GM12878 (cell line): ENCODE results near the gene ZNF334.

Experiments
- CREB1 ChIP-seq: IDR thresholded peaks from 2 replicates; pipeline ENCODE4 v1.6.1; 2012; ENCODE audit warnings: low read depth, mild to moderate bottlenecking, inconsistent platforms
- CTCF ChIP-seq, 3 experiments: IDR thresholded peaks in 2 of 3; conservative IDR thresholded peaks in 1 of 3; 2 replicates each; pipeline ENCODE4 v1.5.1; 2011; ENCODE audit warnings: low read depth in 3 of 3, low read length in 3 of 3, mild to moderate bottlenecking in 3 of 3, control low read depth in 2 of 3, moderate library complexity in 2 of 3, inconsistent platforms in 1 of 3, mixed read lengths in 1 of 3; ENCODE audit not compliant: control insufficient read depth in 2 of 3, insufficient read depth in 1 of 3; ENCODE audit errors: extremely low read depth in 1 of 3
- EZH2 ChIP-seq: IDR thresholded peaks from 2 replicates; pipeline ENCODE4 v1.6.1; 2012; ENCODE audit warnings: low read depth, mild to moderate bottlenecking, control low read depth, inconsistent platforms, low read length, borderline replicate concordance; ENCODE audit not compliant: control insufficient read depth
- FOXM1 ChIP-seq: IDR thresholded peaks from 2 replicates; pipeline ENCODE4 v1.6.1; 2012; ENCODE audit warnings: low read depth, mild to moderate bottlenecking, inconsistent platforms, low read length, moderate library complexity
- SIN3A ChIP-seq: IDR thresholded peaks from 2 replicates; pipeline ENCODE4 v1.6.1; 2012; ENCODE audit warnings: low read depth, low read length, improper control_type of control experiment
- SRF ChIP-seq, 2 experiments: IDR thresholded peaks; 2 replicates each; pipeline ENCODE4 v1.6.1; 2011; ENCODE audit warnings: low read depth in 2 of 2, low read length in 2 of 2, mild to moderate bottlenecking in 1 of 2, moderate library complexity in 1 of 2
- ZNF207 ChIP-seq: fragments of 450-650 bp; IDR thresholded peaks from 2 replicates; pipeline ENCODE4 v1.6.1; 2014; ENCODE audit warnings: antibody characterized with exemption, mild to moderate bottlenecking, borderline replicate concordance

- TF ChIP-seq SIN3A (no peak), EZH2 (no peak), ZNF207 (no peak), CTCF (IDR thresholded peaks at IDR 0.05 in 2 of 3, conservative IDR thresholded peaks at IDR 0.05 in 1 of 3; ENCODE audit: control insufficient read depth in 2 of 3, extremely low read depth in 1 of 3, insufficient read depth in 1 of 3, low read depth in 3 of 3, low read length in 3 of 3) (no peak), SRF (IDR thresholded peaks at IDR 0.05; ENCODE audit: low read depth in 2 of 2, low read length in 2 of 2) (no peak), CREB1 (no peak), FOXM1 (no peak)
Measured at GRCh38 chr20:46553926-46554325, 40.6 kb upstream of the ZNF334 start.
